ENCODE measurements around the gene OSBP. TPM values are rescaled to one million over a fixed set of nuclear protein-coding genes. Genes with fewer than 3 reads are reported as not detected.

OSBP gene
- total and polyA plus RNA-seq, 9 of the 15 experiments (the other 6 are each of a cell fraction or from before 2014, with no cell fraction given) = 11.7 to 49.0 (median 28.7) TPM

GRCh38 chr11:59558270-59558643, 57.3 kb downstream of the OSBP start (continued):
- TF ChIP-seq ATF6 (CRISPR knock-in tag; IDR thresholded peaks at IDR 0.05) (no peak), SRSF9 (IDR thresholded peaks at IDR 0.05; ENCODE audit: borderline replicate concordance, low read depth, low read length) (no peak), RBM22 (IDR thresholded peaks at IDR 0.05; ENCODE audit: low read depth, low read length, poor library complexity, severe bottlenecking) (no peak)

GRCh38 chr11:59556917-59557348, 58.6 kb downstream of the OSBP start:
- POLR2A ChIA-PET = interaction anchor here (0.6 to 5.9 kb wide), 10 partner anchors 8 to 161 kb away, joined by 3 to 69 read pairs (median 4); partner anchors contain the start of genes OSBP and PATL1
- peak overlapping the region; percentile 79 for H2AFZ ChIP-seq (ENCODE audit: low read depth, low read length)
- TF ChIP-seq PRPF4 (IDR thresholded peaks at IDR 0.05; ENCODE audit: insufficient read depth, low read depth, low read length, poor library complexity, severe bottlenecking) (no peak), TAF1 (IDR thresholded peaks at IDR 0.05; ENCODE audit: control insufficient read depth, extremely low read depth, insufficient read depth, low read length, severe bottlenecking) (no peak), BACH1 (tag; IDR thresholded peaks at IDR 0.05) (peak; percentile 60; the same call in 1 of the 2 replicates), CREM (IDR thresholded peaks at IDR 0.05; ENCODE audit: low read depth) (no peak), NR4A1 (CRISPR knock-in tag; IDR thresholded peaks at IDR 0.05) (no peak), NR4A1 (tag; IDR thresholded peaks at IDR 0.05) (no peak), NRF1 (conservative IDR thresholded peaks at IDR 0.05 in 1 of 2, IDR thresholded peaks at IDR 0.05 in 1 of 2) (0 out of 4 replicates have a peak, but pooled peaks of 1 of the 2 experiments have one; percentile 2), SMAD2 (IDR thresholded peaks at IDR 0.05; ENCODE audit: low read depth, low read length) (no peak), PREB (CRISPR knock-in tag; IDR thresholded peaks at IDR 0.05) (0 out of 2 replicates have a peak, but pooled peaks have one; percentile 59), U2AF1 (optimal IDR thresholded peaks at IDR 0.05; ENCODE audit: low read depth, low read length) (no peak), NCOA6 (IDR thresholded peaks at IDR 0.05) (0 out of 2 replicates have a peak, but pooled peaks have one; percentile 40), E2F1 (CRISPR knock-in tag; IDR thresholded peaks at IDR 0.05) (0 out of 2 replicates have a peak, but pooled peaks have one; percentile 43), TEAD4 (IDR thresholded peaks at IDR 0.05; ENCODE audit: low read length) (no peak), TEAD4 (CRISPR knock-in tag; IDR thresholded peaks at IDR 0.05; ENCODE audit: borderline replicate concordance) (no peak)

More at GRCh38 chr11:59556917-59557348, 58.6 kb downstream of the OSBP start:
- Histone ChIP-seq H3K27ac (ENCODE audit: extremely low read depth, low read depth, low read length) (peak overlapping the region; percentile 82), H3K4me1 (replicated peaks in 1 of 2; ENCODE audit: control insufficient read depth in 2 of 2, insufficient read depth in 2 of 2, low read length in 2 of 2) (peaks cover 21 to 32% of the 10 kb centered on the region in 2 experiments), H3K79me2 (ENCODE audit: control insufficient read depth, insufficient read depth, low read length) (no peaks in the 10 kb centered on the region; the same call in 2 of the 3 replicates), H3K27me3 (ENCODE audit: control insufficient read depth in 2 of 2, insufficient read depth in 2 of 2, low read length in 2 of 2) (no peaks in the 10 kb centered on the region), H3K4me3 (peak overlapping the region; percentile 33), H3K9me3 (replicated peaks; ENCODE audit: control insufficient read depth, insufficient read depth, low read depth, low read length) (no peaks in the 10 kb centered on the region; the same call in 1 of the 2 replicates), H3K36me3 (ENCODE audit: control insufficient read depth, insufficient read depth, low read length) (no peaks in the 10 kb centered on the region), H3K9me1 (ENCODE audit: control insufficient read depth, insufficient read depth, low read length) (no peaks in the 10 kb centered on the region), H3K4me2 (ENCODE audit: insufficient read depth, low read length) (peak overlapping the region; percentile 79), H3K9ac (ENCODE audit: insufficient read depth in 1 of 2, low read depth in 2 of 2, low read length in 2 of 2) (peak overlapping the region; percentile 79 to 80; a peak in 3 of 4 replicates), H4K20me1 (replicated peaks; ENCODE audit: control insufficient read depth, insufficient read depth, low read length) (no peaks in the 10 kb centered on the region)
- peak in 1 of 4 experiments; percentile 71 for DNase-seq (ENCODE audit: extremely low read depth in 1 of 4, low spot score in 3 of 4)
- in situ Hi-C loops (cut with MboI) (no loop called here), intact Hi-C loops (cut with micrococcal nuclease) (loop anchor here (1.0 kb wide), 2 partner anchors 8 to 9 kb away; no protein-coding TSS in a partner anchor)
- no peak for FAIRE-seq
- WGBS (ENCODE audit: insufficient coverage, low coverage, missing lambda C conversion rate) = 1% methylated on average over 13 of the region's 13 CpGs
- peak; percentile 37 for ATAC-seq
- CTCF ChIA-PET (ENCODE audit: low intra/inter-chr PET ratio) = interaction anchor here (0.6 kb wide), 1 partner anchor 20 kb away, joined by 4 read pairs; no protein-coding TSS in a partner anchor
- BruUV-seq (replicated peaks) = TSS peak; percentile 74

All from K562 (cell line).